HEK293 (cell line): ENCODE data around the gene PATL2.

Experiments
- GLI4 ChIP-seq: fragments of 450-650 bp; formaldehyde crosslinking; IDR thresholded peaks from 2 replicates; pipeline ENCODE4 v1.5.1; 2016; ENCODE audit warnings: missing biosample characterization, missing genetic modification characterization
- HOXC10 ChIP-seq: sonication (generic); formaldehyde crosslinking; IDR thresholded peaks from 2 replicates; pipeline ENCODE4 v1.8.1; 2023; ENCODE audit warnings: mild to moderate bottlenecking, missing genetic modification reagents
- YY1 ChIP-seq: fragments of 450-650 bp; formaldehyde crosslinking; IDR thresholded peaks from 2 replicates; pipeline ENCODE4 v1.5.1; 2018; ENCODE audit warnings: missing biosample characterization, missing genetic modification characterization
- ZFHX2 ChIP-seq: fragments of 450-650 bp; formaldehyde crosslinking; conservative IDR thresholded peaks from 2 replicates; pipeline ENCODE4 v1.5.1; 2016; ENCODE audit warnings: missing biosample characterization, missing genetic modification characterization
- ZNF2 ChIP-seq: fragments of 450-650 bp; formaldehyde crosslinking; IDR thresholded peaks from 2 replicates; pipeline ENCODE4 v1.5.1; 2016; ENCODE audit warnings: missing biosample characterization, missing genetic modification characterization
- ZNF292 ChIP-seq: fragments of 450-650 bp; formaldehyde crosslinking; IDR thresholded peaks from 2 replicates; pipeline ENCODE4 v1.5.1; 2016; ENCODE audit warnings: low read depth, missing biosample characterization, missing genetic modification characterization, borderline replicate concordance
- ZNF629 ChIP-seq: fragments of 450-650 bp; formaldehyde crosslinking; IDR thresholded peaks from 2 replicates; pipeline ENCODE4 v1.5.1; 2017; ENCODE audit warnings: missing biosample characterization, missing genetic modification characterization
- ZNF768 ChIP-seq: fragments of 450-650 bp; formaldehyde crosslinking; IDR thresholded peaks from 2 replicates; pipeline ENCODE4 v1.5.1; 2018; ENCODE audit warnings: missing biosample characterization, mild to moderate bottlenecking, missing genetic modification characterization
- ZSCAN16 ChIP-seq: fragments of 450-650 bp; formaldehyde crosslinking; IDR thresholded peaks from 2 replicates; pipeline ENCODE4 v1.5.1; 2016; ENCODE audit warnings: missing biosample characterization, missing genetic modification characterization
- TF ChIP-seq, protein P1 (sequence below): fragments of 450-650 bp; formaldehyde crosslinking; IDR thresholded peaks from 2 replicates; pipeline ENCODE4 v1.5.1; 2016; ENCODE audit warnings: missing biosample characterization, missing genetic modification characterization
- TF ChIP-seq, protein P2 (sequence below): fragments of 450-650 bp; formaldehyde crosslinking; IDR thresholded peaks from 2 replicates; pipeline ENCODE4 v1.5.1; 2016; ENCODE audit warnings: missing biosample characterization, missing genetic modification characterization
- TF ChIP-seq, protein P3 (sequence below): IDR thresholded peaks from 2 replicates; pipeline ENCODE4 v1.6.1; 2011; ENCODE audit warnings: mild to moderate bottlenecking, low read depth, low read length, borderline replicate concordance
- TF ChIP-seq, protein P4 (sequence below): fragments of 450-650 bp; formaldehyde crosslinking; conservative IDR thresholded peaks from 2 replicates; pipeline ENCODE4 v1.5.1; 2016; ENCODE audit warnings: low read depth, missing biosample characterization, missing genetic modification characterization

DNA sequence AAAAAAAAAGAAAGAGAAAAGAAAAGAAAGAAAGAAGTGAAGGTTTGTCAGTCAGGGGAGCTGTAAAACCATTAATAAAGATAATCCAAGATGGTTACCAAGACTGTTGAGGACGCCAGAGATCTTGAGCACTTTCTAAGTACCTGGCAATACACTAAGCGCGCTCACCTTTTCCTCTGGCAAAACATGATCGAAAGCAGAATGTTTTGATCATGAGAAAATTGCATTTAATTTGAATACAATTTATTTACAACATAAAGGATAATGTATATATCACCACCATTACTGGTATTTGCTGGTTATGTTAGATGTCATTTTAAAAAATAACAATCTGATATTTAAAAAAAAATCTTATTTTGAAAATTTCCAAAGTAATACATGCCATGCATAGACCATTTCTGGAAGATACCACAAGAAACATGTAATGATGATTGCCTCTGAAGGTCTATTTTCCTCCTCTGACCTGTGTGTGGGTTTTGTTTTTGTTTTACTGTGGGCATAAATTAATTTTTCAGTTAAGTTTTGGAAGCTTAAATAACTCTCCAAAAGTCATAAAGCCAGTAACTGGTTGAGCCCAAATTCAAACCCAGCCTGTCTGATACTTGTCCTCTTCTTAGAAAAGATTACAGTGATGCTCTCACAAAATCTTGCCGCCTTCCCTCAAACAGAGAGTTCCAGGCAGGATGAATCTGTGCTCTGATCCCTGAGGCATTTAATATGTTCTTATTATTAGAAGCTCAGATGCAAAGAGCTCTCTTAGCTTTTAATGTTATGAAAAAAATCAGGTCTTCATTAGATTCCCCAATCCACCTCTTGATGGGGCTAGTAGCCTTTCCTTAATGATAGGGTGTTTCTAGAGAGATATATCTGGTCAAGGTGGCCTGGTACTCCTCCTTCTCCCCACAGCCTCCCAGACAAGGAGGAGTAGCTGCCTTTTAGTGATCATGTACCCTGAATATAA is 2.2 kb upstream of the PATL2 start:
- TF ChIP-seq ZNF292 (tag by site-specific recombination) (no peak), ZNF768 (no peak), YY1 (no peak), ZSCAN16 (tag by site-specific recombination) (no peak), GLI4 (no peak), HOXC10 (CRISPR knock-in tag) (no peak), ZNF629 (tag by site-specific recombination) (no peak), ZFHX2 (no peak), ZNF2 (tag by site-specific recombination) (no peak)
- TF ChIP-seq, protein P1, sequence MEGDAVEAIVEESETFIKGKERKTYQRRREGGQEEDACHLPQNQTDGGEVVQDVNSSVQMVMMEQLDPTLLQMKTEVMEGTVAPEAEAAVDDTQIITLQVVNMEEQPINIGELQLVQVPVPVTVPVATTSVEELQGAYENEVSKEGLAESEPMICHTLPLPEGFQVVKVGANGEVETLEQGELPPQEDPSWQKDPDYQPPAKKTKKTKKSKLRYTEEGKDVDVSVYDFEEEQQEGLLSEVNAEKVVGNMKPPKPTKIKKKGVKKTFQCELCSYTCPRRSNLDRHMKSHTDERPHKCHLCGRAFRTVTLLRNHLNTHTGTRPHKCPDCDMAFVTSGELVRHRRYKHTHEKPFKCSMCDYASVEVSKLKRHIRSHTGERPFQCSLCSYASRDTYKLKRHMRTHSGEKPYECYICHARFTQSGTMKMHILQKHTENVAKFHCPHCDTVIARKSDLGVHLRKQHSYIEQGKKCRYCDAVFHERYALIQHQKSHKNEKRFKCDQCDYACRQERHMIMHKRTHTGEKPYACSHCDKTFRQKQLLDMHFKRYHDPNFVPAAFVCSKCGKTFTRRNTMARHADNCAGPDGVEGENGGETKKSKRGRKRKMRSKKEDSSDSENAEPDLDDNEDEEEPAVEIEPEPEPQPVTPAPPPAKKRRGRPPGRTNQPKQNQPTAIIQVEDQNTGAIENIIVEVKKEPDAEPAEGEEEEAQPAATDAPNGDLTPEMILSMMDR: peak; percentile 32; the same call in 1 of the 2 replicates
- TF ChIP-seq, protein P2, sequence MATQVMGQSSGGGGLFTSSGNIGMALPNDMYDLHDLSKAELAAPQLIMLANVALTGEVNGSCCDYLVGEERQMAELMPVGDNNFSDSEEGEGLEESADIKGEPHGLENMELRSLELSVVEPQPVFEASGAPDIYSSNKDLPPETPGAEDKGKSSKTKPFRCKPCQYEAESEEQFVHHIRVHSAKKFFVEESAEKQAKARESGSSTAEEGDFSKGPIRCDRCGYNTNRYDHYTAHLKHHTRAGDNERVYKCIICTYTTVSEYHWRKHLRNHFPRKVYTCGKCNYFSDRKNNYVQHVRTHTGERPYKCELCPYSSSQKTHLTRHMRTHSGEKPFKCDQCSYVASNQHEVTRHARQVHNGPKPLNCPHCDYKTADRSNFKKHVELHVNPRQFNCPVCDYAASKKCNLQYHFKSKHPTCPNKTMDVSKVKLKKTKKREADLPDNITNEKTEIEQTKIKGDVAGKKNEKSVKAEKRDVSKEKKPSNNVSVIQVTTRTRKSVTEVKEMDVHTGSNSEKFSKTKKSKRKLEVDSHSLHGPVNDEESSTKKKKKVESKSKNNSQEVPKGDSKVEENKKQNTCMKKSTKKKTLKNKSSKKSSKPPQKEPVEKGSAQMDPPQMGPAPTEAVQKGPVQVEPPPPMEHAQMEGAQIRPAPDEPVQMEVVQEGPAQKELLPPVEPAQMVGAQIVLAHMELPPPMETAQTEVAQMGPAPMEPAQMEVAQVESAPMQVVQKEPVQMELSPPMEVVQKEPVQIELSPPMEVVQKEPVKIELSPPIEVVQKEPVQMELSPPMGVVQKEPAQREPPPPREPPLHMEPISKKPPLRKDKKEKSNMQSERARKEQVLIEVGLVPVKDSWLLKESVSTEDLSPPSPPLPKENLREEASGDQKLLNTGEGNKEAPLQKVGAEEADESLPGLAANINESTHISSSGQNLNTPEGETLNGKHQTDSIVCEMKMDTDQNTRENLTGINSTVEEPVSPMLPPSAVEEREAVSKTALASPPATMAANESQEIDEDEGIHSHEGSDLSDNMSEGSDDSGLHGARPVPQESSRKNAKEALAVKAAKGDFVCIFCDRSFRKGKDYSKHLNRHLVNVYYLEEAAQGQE (tag by site-specific recombination): no peak
- TF ChIP-seq, protein P3, sequence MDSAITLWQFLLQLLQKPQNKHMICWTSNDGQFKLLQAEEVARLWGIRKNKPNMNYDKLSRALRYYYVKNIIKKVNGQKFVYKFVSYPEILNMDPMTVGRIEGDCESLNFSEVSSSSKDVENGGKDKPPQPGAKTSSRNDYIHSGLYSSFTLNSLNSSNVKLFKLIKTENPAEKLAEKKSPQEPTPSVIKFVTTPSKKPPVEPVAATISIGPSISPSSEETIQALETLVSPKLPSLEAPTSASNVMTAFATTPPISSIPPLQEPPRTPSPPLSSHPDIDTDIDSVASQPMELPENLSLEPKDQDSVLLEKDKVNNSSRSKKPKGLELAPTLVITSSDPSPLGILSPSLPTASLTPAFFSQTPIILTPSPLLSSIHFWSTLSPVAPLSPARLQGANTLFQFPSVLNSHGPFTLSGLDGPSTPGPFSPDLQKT: no peak
- TF ChIP-seq, protein P4, sequence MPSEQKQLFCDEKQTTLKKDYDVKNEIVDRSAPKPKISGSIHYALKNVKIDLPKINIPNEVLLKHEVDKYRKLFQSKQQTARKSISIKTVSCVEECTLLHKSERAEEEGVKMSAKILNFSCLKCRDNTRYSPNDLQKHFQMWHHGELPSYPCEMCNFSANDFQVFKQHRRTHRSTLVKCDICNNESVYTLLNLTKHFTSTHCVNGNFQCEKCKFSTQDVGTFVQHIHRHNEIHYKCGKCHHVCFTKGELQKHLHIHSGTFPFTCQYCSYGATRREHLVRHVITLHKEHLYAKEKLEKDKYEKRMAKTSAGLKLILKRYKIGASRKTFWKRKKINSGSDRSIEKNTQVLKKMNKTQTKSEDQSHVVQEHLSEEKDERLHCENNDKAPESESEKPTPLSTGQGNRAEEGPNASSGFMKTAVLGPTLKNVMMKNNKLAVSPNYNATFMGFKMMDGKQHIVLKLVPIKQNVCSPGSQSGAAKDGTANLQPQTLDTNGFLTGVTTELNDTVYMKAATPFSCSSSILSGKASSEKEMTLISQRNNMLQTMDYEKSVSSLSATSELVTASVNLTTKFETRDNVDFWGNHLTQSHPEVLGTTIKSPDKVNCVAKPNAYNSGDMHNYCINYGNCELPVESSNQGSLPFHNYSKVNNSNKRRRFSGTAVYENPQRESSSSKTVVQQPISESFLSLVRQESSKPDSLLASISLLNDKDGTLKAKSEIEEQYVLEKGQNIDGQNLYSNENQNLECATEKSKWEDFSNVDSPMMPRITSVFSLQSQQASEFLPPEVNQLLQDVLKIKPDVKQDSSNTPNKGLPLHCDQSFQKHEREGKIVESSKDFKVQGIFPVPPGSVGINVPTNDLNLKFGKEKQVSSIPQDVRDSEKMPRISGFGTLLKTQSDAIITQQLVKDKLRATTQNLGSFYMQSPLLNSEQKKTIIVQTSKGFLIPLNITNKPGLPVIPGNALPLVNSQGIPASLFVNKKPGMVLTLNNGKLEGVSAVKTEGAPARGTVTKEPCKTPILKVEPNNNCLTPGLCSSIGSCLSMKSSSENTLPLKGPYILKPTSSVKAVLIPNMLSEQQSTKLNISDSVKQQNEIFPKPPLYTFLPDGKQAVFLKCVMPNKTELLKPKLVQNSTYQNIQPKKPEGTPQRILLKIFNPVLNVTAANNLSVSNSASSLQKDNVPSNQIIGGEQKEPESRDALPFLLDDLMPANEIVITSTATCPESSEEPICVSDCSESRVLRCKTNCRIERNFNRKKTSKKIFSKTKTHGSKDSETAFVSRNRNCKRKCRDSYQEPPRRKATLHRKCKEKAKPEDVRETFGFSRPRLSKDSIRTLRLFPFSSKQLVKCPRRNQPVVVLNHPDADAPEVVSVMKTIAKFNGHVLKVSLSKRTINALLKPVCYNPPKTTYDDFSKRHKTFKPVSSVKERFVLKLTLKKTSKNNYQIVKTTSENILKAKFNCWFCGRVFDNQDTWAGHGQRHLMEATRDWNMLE (tag by site-specific recombination): no peak
